Ovary (tissue), 9 donors: Measurements from ENCODE around the gene ANKFN1. TPM values are rescaled to one million over a fixed set of nuclear protein-coding genes. Genes with fewer than 3 reads are reported as not detected.

Experiments used
- DNase-seq, 5 donors: peaks; one replicate each; pipeline ENCODE4 v3.0.0-alpha.2; 2019 to 2020
- H3K27ac ChIP-seq, 2 donors: fragments of 200-600 bp; one replicate each; pipeline versions ENCODE4 v1.5.1 to v1.8.0; 2019 to 2022
- H3K27me3 ChIP-seq: fragments of 200-600 bp; one replicate; pipeline ENCODE4 v1.8.0; 2022
- H3K36me3 ChIP-seq: fragments of 200-600 bp; sonication (generic); one replicate; pipeline ENCODE4 v1.5.1; 2019
- H3K4me1 ChIP-seq: one replicate; pipeline ENCODE4 v1.8.1; 2013; ENCODE audit warnings: mild to moderate bottlenecking, moderate library complexity; ENCODE audit not compliant: insufficient read depth
- H3K4me3 ChIP-seq: fragments of 200-600 bp; sonication (generic); one replicate; pipeline ENCODE4 v1.5.1; 2017
- H3K9me3 ChIP-seq, 2 donors: fragments of 200-600 bp in 1 of 2; sonication (generic) in 1 of 2; one replicate each; pipeline versions ENCODE4 v1.5.1 to v1.8.1; 2013 to 2019; ENCODE audit warnings: mild to moderate bottlenecking in 1 of 2, moderate library complexity in 1 of 2
- CTCF ChIP-seq, 3 donors: fragments of 450-650 bp in 2 of 3; fragments of 200-600 bp in 1 of 3; IDR thresholded peaks; one replicate each; pipeline versions ENCODE4 v1.5.1 to v1.8.0; 2016 to 2022; ENCODE audit warnings: antibody characterized with exemption in 3 of 3, mild to moderate bottlenecking in 1 of 3
- EP300 ChIP-seq: sonication (generic); formaldehyde crosslinking; IDR thresholded peaks from one replicate; pipeline ENCODE4 v1.6.1; 2017; ENCODE audit warnings: antibody characterized with exemption
- POLR2A ChIP-seq: fragments of 450-650 bp; IDR thresholded peaks from one replicate; pipeline ENCODE4 v1.6.1; 2017; ENCODE audit warnings: antibody characterized with exemption, mild to moderate bottlenecking, moderate library complexity
- WGBS, 3 donors: extraction: QIAGEN DNeasy Blood & Tissue Kit in 1 of 3; methylation state at CpG; one replicate each; pipeline versions ENCODE4 v1.1.5 to v1.1.7; 2013 to 2017; 5-methylcytosine and 5-hydroxymethylcytosine counted together
- intact Hi-C, 4 donors: fragments of 100-400 bp; cut with DNase I; formaldehyde crosslinking; loops; one replicate each; pipeline versions ENCODE4 v1.11.0 to v1.15.1; 2022 to 2023
- polyA plus RNA-seq, 2 donors: library from polyadenylated mRNA; stranded (reverse); fragments of 200-250 nt in 1 of 2; fragments of 350-450 nt in 1 of 2; fragmentation: Illumina TruSeq in 1 of 2; extraction: RNeasy Lipid Tissue Mini Kit (QIAGEN cat#74804) in 1 of 2; gene quantifications; one replicate each; pipeline ENCODE4 v1.2.3, GENCODE V29; 2013 to 2014
- total RNA-seq, 7 donors: library from RNA; depleted of rRNA in 2 of 7; stranded (reverse); fragments of >200 nt in 2 of 7; fragmentation: NEBNext Ultra II Directional in 3 of 7; extraction: Animal tissue kit (Norgen Biotek cat#: 25700) in 3 of 7; gene quantifications; one replicate each; pipeline versions ENCODE4 v1.1.0 to v1.2.4, GENCODE V29; 2016 to 2023
- donor health status: DM: no; HTN: no; CAD: no; lungs with moderate emphysema.
- donor health status: DM: no; HTN: no; CAD: no.
- donor health status: Bipolar disorder and iron deficiency.
- donor health status: DM: yes; HTN: yes; CAD: no.
- donor health status: DM: no; HTN: no; CAD: no.
- donor health status: DM: yes; HTN: yes; CAD: no.

Gene ANKFN1
- total and polyA plus RNA-seq, 9 donors: 0.02 to 4.4 (median 0.54) TPM; not detected in 3

- intact Hi-C loops: no loop called here
- H3K9me3 ChIP-seq: no peaks in the 10 kb centered on the region
- H3K4me1 ChIP-seq: no peaks in the 10 kb centered on the region
- DNase-seq: no peak
- no peak overlapping the region for H3K27ac ChIP-seq
- WGBS, 3 donors: 53 to 77% (median 56%) methylated on average over 1 of the region's 1 CpG
- no peaks in the 10 kb centered on the region for H3K27me3 ChIP-seq
- H3K4me3 ChIP-seq: no peak overlapping the region
- TF ChIP-seq EP300 (no peak), POLR2A (no peak), CTCF (IDR thresholded peaks at IDR 0.05) (no peak)
- no peaks in the 10 kb centered on the region for H3K36me3 ChIP-seq
Measured at GRCh38 chr17:56142325-56142724, 10.9 kb upstream of the ANKFN1 start.

GRCh38 chr17:56142781-56143180, 10.5 kb upstream of the ANKFN1 start:
- no peak for TF ChIP-seq EP300
- no peak for TF ChIP-seq CTCF (IDR thresholded peaks at IDR 0.05)
- no peak overlapping the region for H3K4me3 ChIP-seq
- no peaks in the 10 kb centered on the region for H3K4me1 ChIP-seq
- H3K36me3 ChIP-seq: no peaks in the 10 kb centered on the region
- no peak overlapping the region for H3K27ac ChIP-seq
- no peaks in the 10 kb centered on the region for H3K27me3 ChIP-seq
- 85 to 90% (median 88%) methylated on average over 4 of the region's 4 CpGs for WGBS, 3 donors
- DNase-seq: no peak
- intact Hi-C loops: no loop called here
- no peaks in the 10 kb centered on the region for H3K9me3 ChIP-seq

- Histone ChIP-seq H3K4me1 (no peaks in the 10 kb centered on the region), H3K4me3 (no peak overlapping the region), H3K9me3 (no peaks in the 10 kb centered on the region), H3K36me3 (no peaks in the 10 kb centered on the region), H3K27ac (no peak overlapping the region), H3K27me3 (no peaks in the 10 kb centered on the region)
- 81 to 91% (median 83%) methylated on average over 3 of the region's 3 CpGs for WGBS, 3 donors
- TF ChIP-seq CTCF (IDR thresholded peaks at IDR 0.05) (no peak), POLR2A (no peak), EP300 (no peak)
- DNase-seq: no peak
- intact Hi-C loops: no loop called here
Measured at GRCh38 chr17:56144223-56144622, 9.1 kb upstream of the ANKFN1 start.

- Histone ChIP-seq H3K4me1 (no peaks in the 10 kb centered on the region), H3K36me3 (no peaks in the 10 kb centered on the region), H3K27me3 (no peaks in the 10 kb centered on the region), H3K9me3 (no peaks in the 10 kb centered on the region), H3K4me3 (no peak overlapping the region), H3K27ac (no peak overlapping the region)
- no peak for DNase-seq
- intact Hi-C loops: no loop called here
- TF ChIP-seq POLR2A (no peak), CTCF (IDR thresholded peaks at IDR 0.05) (no peak), EP300 (no peak)
- 18 to 35% (median 28%) methylated on average over 1 of the region's 1 CpG for WGBS, 3 donors
Measured at GRCh38 chr17:56146534-56146933, 6.7 kb upstream of the ANKFN1 start.

- no peak for TF ChIP-seq CTCF (IDR thresholded peaks at IDR 0.05)
- no peak for TF ChIP-seq EP300
- no peak for TF ChIP-seq POLR2A
- 60 to 70% (median 68%) methylated on average over 2 of the region's 2 CpGs for WGBS, 3 donors
- intact Hi-C loops: no loop called here
- DNase-seq: no peak
- Histone ChIP-seq H3K4me3 (no peak overlapping the region), H3K27me3 (no peaks in the 10 kb centered on the region), H3K4me1 (no peaks in the 10 kb centered on the region), H3K36me3 (no peaks in the 10 kb centered on the region), H3K27ac (no peak overlapping the region), H3K9me3 (no peaks in the 10 kb centered on the region)
Measured at GRCh38 chr17:56148333-56148732, 4.9 kb upstream of the ANKFN1 start.
